GM23338 (cell line): ENCODE results near the gene DAND5.

Experiments used
- CREB1 ChIP-seq: fragments of 250-450 bp; sonication (Bioruptor Pico); IDR thresholded peaks from 2 replicates; pipeline ENCODE4 v1.5.0; 2020; ENCODE audit warnings: low read depth, mild to moderate bottlenecking, moderate library complexity
- EZH2 ChIP-seq: fragments of 200-600 bp; sonication (generic); IDR thresholded peaks from one replicate; pipeline ENCODE4 v1.8.0; 2017; ENCODE audit warnings: antibody characterized with exemption, mild to moderate bottlenecking, low read depth; ENCODE audit not compliant: unreplicated experiment
- EZH2phosphoT487 ChIP-seq: fragments of 200-600 bp; sonication (generic); IDR thresholded peaks from one replicate; pipeline ENCODE4 v1.8.1; 2018; ENCODE audit warnings: antibody characterized with exemption; ENCODE audit not compliant: unreplicated experiment
- NANOG ChIP-seq: IDR thresholded peaks from 2 replicates; pipeline ENCODE4 v1.6.1; 2016; ENCODE audit warnings: antibody characterized with exemption, borderline replicate concordance
- POLR2AphosphoS5 ChIP-seq: IDR thresholded peaks from 2 replicates; pipeline ENCODE4 v1.6.1; 2016; ENCODE audit warnings: antibody characterized with exemption, low read depth
- ZNF114 ChIP-seq: fragments of 250-450 bp; sonication (Bioruptor Pico); IDR thresholded peaks from 2 replicates; pipeline ENCODE4 v1.5.0; 2020; ENCODE audit warnings: mild to moderate bottlenecking, moderate library complexity
- ZNF331 ChIP-seq: fragments of 250-450 bp; sonication (Bioruptor Pico); IDR thresholded peaks from 2 replicates; pipeline ENCODE4 v1.5.0; 2020; ENCODE audit warnings: low read depth, mild to moderate bottlenecking, moderate library complexity
- TF ChIP-seq, protein P1 (sequence below), 2 experiments: fragments of 200-600 bp in 1 of 2; sonication (generic) in 1 of 2; conservative IDR thresholded peaks; 2 replicates each; pipeline versions ENCODE4 v1.5.1 to v1.6.1; 2016 to 2017; ENCODE audit warnings: antibody characterized with exemption in 2 of 2, low read depth in 2 of 2, mild to moderate bottlenecking in 2 of 2, moderate library complexity in 1 of 2
- TF ChIP-seq, protein P2 (sequence below): IDR thresholded peaks from one replicate; pipeline ENCODE4 v1.6.1; 2018; ENCODE audit warnings: antibody characterized with exemption; ENCODE audit not compliant: unreplicated experiment
- TF ChIP-seq, protein P3 (sequence below): fragments of 250-450 bp; sonication (Bioruptor Pico); IDR thresholded peaks from 2 replicates; pipeline ENCODE4 v1.5.0; 2020; ENCODE audit warnings: mild to moderate bottlenecking, moderate library complexity
- TF ChIP-seq, protein P4 (sequence below): IDR thresholded peaks from 2 replicates; pipeline ENCODE4 v1.6.1; 2016; ENCODE audit warnings: antibody characterized with exemption

DNA sequence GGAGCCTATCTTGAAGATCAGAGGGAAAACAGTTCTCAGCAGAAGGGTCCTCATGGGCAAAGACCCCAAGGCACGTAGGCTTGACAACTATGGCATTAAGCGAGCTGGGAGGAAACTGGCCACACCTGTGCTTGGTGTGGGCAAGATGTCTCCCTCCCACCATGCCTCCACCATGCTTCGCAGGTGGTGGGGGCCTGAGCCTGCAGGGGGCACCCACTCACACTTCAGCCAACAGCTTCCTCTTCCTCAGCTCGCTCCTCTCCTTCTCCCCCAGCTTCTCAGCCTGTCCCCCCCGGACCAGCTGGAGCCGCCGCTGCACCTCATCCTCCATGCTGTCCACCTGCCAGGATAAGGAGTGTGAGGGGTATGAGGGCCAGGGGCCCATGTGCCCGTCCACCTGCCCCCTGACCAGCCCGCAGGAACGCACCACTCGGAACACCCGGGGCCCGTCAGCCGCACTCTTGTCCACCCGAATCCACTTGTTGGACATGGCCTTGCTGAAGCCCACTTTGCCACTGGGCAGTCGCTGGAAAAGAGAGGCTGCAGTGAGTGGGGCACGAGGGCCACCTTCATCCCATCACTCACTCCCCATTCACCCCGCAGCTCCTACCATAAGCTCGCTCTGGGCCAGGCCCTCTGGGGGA, 39.3 kb upstream of the DAND5 start:
- TF ChIP-seq, protein P1, sequence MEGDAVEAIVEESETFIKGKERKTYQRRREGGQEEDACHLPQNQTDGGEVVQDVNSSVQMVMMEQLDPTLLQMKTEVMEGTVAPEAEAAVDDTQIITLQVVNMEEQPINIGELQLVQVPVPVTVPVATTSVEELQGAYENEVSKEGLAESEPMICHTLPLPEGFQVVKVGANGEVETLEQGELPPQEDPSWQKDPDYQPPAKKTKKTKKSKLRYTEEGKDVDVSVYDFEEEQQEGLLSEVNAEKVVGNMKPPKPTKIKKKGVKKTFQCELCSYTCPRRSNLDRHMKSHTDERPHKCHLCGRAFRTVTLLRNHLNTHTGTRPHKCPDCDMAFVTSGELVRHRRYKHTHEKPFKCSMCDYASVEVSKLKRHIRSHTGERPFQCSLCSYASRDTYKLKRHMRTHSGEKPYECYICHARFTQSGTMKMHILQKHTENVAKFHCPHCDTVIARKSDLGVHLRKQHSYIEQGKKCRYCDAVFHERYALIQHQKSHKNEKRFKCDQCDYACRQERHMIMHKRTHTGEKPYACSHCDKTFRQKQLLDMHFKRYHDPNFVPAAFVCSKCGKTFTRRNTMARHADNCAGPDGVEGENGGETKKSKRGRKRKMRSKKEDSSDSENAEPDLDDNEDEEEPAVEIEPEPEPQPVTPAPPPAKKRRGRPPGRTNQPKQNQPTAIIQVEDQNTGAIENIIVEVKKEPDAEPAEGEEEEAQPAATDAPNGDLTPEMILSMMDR (conservative IDR thresholded peaks at IDR 0.05; ENCODE audit: low read depth in 2 of 2) = no peak
- TF ChIP-seq EZH2phosphoT487 (no peak), EZH2 (no peak), ZNF331 (CRISPR knock-in tag) (no peak), POLR2AphosphoS5 (no peak), ZNF114 (no peak), CREB1 (CRISPR knock-in tag) (no peak), NANOG (no peak)
- TF ChIP-seq, protein P2, sequence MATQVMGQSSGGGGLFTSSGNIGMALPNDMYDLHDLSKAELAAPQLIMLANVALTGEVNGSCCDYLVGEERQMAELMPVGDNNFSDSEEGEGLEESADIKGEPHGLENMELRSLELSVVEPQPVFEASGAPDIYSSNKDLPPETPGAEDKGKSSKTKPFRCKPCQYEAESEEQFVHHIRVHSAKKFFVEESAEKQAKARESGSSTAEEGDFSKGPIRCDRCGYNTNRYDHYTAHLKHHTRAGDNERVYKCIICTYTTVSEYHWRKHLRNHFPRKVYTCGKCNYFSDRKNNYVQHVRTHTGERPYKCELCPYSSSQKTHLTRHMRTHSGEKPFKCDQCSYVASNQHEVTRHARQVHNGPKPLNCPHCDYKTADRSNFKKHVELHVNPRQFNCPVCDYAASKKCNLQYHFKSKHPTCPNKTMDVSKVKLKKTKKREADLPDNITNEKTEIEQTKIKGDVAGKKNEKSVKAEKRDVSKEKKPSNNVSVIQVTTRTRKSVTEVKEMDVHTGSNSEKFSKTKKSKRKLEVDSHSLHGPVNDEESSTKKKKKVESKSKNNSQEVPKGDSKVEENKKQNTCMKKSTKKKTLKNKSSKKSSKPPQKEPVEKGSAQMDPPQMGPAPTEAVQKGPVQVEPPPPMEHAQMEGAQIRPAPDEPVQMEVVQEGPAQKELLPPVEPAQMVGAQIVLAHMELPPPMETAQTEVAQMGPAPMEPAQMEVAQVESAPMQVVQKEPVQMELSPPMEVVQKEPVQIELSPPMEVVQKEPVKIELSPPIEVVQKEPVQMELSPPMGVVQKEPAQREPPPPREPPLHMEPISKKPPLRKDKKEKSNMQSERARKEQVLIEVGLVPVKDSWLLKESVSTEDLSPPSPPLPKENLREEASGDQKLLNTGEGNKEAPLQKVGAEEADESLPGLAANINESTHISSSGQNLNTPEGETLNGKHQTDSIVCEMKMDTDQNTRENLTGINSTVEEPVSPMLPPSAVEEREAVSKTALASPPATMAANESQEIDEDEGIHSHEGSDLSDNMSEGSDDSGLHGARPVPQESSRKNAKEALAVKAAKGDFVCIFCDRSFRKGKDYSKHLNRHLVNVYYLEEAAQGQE = no peak
- TF ChIP-seq, protein P3, sequence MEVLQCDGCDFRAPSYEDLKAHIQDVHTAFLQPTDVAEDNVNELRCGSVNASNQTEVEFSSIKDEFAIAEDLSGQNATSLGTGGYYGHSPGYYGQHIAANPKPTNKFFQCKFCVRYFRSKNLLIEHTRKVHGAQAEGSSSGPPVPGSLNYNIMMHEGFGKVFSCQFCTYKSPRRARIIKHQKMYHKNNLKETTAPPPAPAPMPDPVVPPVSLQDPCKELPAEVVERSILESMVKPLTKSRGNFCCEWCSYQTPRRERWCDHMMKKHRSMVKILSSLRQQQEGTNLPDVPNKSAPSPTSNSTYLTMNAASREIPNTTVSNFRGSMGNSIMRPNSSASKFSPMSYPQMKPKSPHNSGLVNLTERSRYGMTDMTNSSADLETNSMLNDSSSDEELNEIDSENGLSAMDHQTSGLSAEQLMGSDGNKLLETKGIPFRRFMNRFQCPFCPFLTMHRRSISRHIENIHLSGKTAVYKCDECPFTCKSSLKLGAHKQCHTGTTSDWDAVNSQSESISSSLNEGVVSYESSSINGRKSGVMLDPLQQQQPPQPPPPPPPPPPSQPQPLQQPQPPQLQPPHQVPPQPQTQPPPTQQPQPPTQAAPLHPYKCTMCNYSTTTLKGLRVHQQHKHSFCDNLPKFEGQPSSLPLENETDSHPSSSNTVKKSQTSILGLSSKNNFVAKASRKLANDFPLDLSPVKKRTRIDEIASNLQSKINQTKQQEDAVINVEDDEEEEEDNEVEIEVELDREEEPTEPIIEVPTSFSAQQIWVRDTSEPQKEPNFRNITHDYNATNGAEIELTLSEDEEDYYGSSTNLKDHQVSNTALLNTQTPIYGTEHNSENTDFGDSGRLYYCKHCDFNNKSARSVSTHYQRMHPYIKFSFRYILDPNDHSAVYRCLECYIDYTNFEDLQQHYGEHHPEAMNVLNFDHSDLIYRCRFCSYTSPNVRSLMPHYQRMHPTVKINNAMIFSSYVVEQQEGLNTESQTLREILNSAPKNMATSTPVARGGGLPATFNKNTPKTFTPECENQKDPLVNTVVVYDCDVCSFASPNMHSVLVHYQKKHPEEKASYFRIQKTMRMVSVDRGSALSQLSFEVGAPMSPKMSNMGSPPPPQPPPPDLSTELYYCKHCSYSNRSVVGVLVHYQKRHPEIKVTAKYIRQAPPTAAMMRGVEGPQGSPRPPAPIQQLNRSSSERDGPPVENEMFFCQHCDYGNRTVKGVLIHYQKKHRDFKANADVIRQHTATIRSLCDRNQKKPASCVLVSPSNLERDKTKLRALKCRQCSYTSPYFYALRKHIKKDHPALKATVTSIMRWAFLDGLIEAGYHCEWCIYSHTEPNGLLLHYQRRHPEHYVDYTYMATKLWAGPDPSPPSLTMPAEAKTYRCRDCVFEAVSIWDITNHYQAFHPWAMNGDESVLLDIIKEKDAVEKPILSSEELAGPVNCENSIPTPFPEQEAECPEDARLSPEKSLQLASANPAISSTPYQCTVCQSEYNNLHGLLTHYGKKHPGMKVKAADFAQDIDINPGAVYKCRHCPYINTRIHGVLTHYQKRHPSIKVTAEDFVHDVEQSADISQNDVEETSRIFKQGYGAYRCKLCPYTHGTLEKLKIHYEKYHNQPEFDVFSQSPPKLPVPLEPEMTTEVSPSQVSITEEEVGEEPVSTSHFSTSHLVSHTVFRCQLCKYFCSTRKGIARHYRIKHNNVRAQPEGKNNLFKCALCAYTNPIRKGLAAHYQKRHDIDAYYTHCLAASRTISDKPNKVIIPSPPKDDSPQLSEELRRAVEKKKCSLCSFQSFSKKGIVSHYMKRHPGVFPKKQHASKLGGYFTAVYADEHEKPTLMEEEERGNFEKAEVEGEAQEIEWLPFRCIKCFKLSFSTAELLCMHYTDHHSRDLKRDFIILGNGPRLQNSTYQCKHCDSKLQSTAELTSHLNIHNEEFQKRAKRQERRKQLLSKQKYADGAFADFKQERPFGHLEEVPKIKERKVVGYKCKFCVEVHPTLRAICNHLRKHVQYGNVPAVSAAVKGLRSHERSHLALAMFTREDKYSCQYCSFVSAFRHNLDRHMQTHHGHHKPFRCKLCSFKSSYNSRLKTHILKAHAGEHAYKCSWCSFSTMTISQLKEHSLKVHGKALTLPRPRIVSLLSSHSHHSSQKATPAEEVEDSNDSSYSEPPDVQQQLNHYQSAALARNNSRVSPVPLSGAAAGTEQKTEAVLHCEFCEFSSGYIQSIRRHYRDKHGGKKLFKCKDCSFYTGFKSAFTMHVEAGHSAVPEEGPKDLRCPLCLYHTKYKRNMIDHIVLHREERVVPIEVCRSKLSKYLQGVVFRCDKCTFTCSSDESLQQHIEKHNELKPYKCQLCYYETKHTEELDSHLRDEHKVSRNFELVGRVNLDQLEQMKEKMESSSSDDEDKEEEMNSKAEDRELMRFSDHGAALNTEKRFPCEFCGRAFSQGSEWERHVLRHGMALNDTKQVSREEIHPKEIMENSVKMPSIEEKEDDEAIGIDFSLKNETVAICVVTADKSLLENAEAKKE = no peak
- TF ChIP-seq, protein P4, sequence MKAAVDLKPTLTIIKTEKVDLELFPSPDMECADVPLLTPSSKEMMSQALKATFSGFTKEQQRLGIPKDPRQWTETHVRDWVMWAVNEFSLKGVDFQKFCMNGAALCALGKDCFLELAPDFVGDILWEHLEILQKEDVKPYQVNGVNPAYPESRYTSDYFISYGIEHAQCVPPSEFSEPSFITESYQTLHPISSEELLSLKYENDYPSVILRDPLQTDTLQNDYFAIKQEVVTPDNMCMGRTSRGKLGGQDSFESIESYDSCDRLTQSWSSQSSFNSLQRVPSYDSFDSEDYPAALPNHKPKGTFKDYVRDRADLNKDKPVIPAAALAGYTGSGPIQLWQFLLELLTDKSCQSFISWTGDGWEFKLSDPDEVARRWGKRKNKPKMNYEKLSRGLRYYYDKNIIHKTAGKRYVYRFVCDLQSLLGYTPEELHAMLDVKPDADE = no peak
